ENCODE results near the gene HCAR1.
A peak's percentile ranks its signal among the peaks of the same experiment; 100 is the strongest.

Gene HCAR1

DNA sequence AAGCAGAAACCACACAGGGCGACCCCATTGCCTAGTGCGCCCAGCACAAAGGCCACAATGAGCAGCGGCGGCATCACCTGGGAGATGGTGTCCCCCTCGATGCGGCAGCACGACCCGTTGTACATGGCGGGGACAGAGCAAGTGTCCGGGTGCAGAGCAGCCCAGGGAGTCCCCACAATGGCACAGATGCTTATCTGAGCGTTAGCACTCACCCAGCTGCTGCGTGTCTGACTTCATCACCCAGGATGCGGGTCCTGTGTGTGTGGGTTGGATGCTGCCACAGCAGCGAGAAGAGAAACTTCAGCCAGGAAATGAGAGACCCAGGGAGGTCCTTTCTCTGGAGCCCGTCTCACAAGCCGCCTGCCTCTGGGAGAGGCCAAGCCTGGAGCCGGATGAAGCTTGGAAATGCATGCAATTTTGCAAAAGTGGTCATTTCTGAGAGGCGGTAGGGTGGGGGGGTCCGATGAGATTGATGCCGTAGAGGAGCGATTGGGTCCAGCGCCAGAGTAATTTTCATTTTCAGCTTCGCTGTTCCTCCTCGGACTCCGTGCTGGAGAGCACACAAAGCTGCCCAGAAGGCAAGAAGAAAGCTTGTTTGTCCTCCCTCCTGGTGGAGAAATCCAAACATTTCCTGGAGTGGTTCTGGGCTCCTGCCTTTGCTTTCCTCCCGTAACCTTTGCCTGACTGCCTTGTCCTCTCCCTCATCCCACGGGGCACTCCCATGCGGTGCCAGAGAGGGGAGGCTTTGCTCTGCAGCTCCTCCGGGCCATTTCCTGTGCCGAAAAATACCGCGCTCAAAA lies at the start of gene HCAR1:
HCAR1 (minus strand) TSS at position 630 of the 800 bp plus-strand sequence; CDS start at position 125, 505 bp downstream.
- TF ChIP-seq EZH2phosphoT487 (IDR thresholded peaks at IDR 0.05; ENCODE audit: low read depth) (no peak), CTCF (IDR thresholded peaks at IDR 0.05; ENCODE audit: low read depth, low read length) (no peak)
- Histone ChIP-seq H3K79me2 (ENCODE audit: low read length) (no peaks in the 10 kb centered on the region), H3K27me3 (ENCODE audit: low read depth, low read length) (peaks cover 40% of the 10 kb centered on the region), H2AFZ (ENCODE audit: low read depth, low read length) (no peak within 1 kb of the TSS), H4K20me1 (ENCODE audit: insufficient read depth, low read length) (no peaks in the 10 kb centered on the region), H3K4me2 (ENCODE audit: low read length) (peak within 1 kb of the TSS; percentile 29), H3K27ac (ENCODE audit: low read length) (no peak within 1 kb of the TSS), H3K9ac (ENCODE audit: low read length) (no peak within 1 kb of the TSS), H3K9me3 (ENCODE audit: insufficient read depth, low read length) (no peaks in the 10 kb centered on the region), H3K36me3 (replicated peaks; ENCODE audit: low read depth, low read length) (no peaks in the 10 kb centered on the region), H3K4me1 (ENCODE audit: low read length) (peaks cover 22% of the 10 kb centered on the region), H3K4me3 (ENCODE audit: low read length) (peak within 1 kb of the TSS; percentile 25)

- H3K4me1 ChIP-seq (ENCODE audit: low read length) = peaks cover 8% of the 10 kb centered on the region
- no peak overlapping the region for H3K27ac ChIP-seq (ENCODE audit: low read length)
- H3K36me3 ChIP-seq (replicated peaks; ENCODE audit: low read depth, low read length) = peaks cover 59% of the 10 kb centered on the region
- H3K4me3 ChIP-seq (ENCODE audit: low read length) = no peak overlapping the region
- H3K27me3 ChIP-seq (ENCODE audit: low read depth, low read length) = no peaks in the 10 kb centered on the region
- H3K79me2 ChIP-seq (ENCODE audit: low read length) = peaks cover 29% of the 10 kb centered on the region
- H3K9me3 ChIP-seq (ENCODE audit: insufficient read depth, low read length) = no peaks in the 10 kb centered on the region
- no peak overlapping the region for H2AFZ ChIP-seq (ENCODE audit: low read depth, low read length)
- H3K9ac ChIP-seq (ENCODE audit: low read length) = no peak overlapping the region
- H3K4me2 ChIP-seq (ENCODE audit: low read length) = no peak overlapping the region
- no peak for TF ChIP-seq CTCF (IDR thresholded peaks at IDR 0.05; ENCODE audit: low read depth, low read length)
- TF ChIP-seq EZH2phosphoT487 (IDR thresholded peaks at IDR 0.05; ENCODE audit: low read depth) = no peak
- H4K20me1 ChIP-seq (ENCODE audit: insufficient read depth, low read length) = 0 out of 2 replicates have a peak, but pooled peaks cover 3% of the 10 kb centered on the region
Measured at GRCh38 chr12:122757568-122757967, 26.9 kb upstream of the HCAR1 start.

DNA sequence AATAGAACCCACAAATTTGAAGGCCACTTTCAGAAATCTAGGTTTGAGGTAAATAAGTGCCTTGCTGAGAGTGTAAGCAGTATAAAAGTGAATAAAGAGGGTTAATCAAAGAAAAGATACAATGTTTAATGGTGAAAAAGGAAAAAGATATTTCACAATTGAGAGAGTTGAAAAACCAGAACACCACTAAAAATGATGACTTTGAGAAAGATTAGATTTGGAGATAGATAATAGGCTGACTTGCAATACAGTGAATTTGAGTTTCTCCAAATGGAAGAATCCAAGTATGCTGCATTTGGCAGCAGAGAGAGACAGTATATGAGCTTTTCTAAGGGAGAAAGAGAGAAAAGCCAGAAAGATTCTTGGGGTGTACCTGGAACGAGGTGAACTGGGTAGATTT lies 24.1 kb upstream of the HCAR1 start:
- H3K36me3 ChIP-seq (replicated peaks; ENCODE audit: low read depth, low read length) = peaks cover 44% of the 10 kb centered on the region
- TF ChIP-seq EZH2phosphoT487 (IDR thresholded peaks at IDR 0.05; ENCODE audit: low read depth) = no peak
- no peak for TF ChIP-seq CTCF (IDR thresholded peaks at IDR 0.05; ENCODE audit: low read depth, low read length)
- no peak overlapping the region for H3K9ac ChIP-seq (ENCODE audit: low read length)
- no peak overlapping the region for H3K27ac ChIP-seq (ENCODE audit: low read length)
- H4K20me1 ChIP-seq (ENCODE audit: insufficient read depth, low read length) = 0 out of 2 replicates have a peak, but pooled peaks cover 3% of the 10 kb centered on the region
- peaks cover 18% of the 10 kb centered on the region for H3K4me1 ChIP-seq (ENCODE audit: low read length)
- H3K79me2 ChIP-seq (ENCODE audit: low read length) = peaks cover 21% of the 10 kb centered on the region
- no peaks in the 10 kb centered on the region for H3K9me3 ChIP-seq (ENCODE audit: insufficient read depth, low read length)
- no peaks in the 10 kb centered on the region for H3K27me3 ChIP-seq (ENCODE audit: low read depth, low read length)
- no peak overlapping the region for H3K4me3 ChIP-seq (ENCODE audit: low read length)
- H2AFZ ChIP-seq (ENCODE audit: low read depth, low read length) = no peak overlapping the region
- H3K4me2 ChIP-seq (ENCODE audit: low read length) = no peak overlapping the region

DNA sequence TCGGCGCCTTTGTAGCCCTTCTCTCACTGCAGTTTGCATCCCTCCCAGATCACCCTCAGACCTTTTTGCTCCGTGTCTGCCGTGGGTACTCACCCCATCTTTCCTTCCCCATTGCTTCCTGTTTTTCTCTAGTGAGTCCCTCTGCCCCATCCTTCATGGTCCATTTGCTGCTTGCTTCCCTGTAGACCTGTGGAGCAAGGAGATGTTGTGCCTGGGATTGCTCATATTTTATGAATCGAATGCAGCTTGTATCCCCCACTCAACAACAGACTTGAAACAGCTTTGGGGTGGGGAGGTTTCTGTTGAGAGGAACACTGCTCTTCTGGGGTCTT lies 22.6 kb upstream of the HCAR1 start:
- H3K4me3 ChIP-seq (ENCODE audit: low read length) = peak overlapping the region; percentile 94
- H4K20me1 ChIP-seq (ENCODE audit: insufficient read depth, low read length) = no peaks in the 10 kb centered on the region
- peaks cover 18% of the 10 kb centered on the region for H3K4me1 ChIP-seq (ENCODE audit: low read length)
- peaks cover 33% of the 10 kb centered on the region for H3K36me3 ChIP-seq (replicated peaks; ENCODE audit: low read depth, low read length)
- peak overlapping the region; percentile 94 for H3K4me2 ChIP-seq (ENCODE audit: low read length)
- H2AFZ ChIP-seq (ENCODE audit: low read depth, low read length) = 0 out of 2 replicates have a peak overlapping the region, but pooled peaks have one; percentile 66
- no peaks in the 10 kb centered on the region for H3K9me3 ChIP-seq (ENCODE audit: insufficient read depth, low read length)
- peaks cover 19% of the 10 kb centered on the region for H3K79me2 ChIP-seq (ENCODE audit: low read length)
- TF ChIP-seq CTCF (IDR thresholded peaks at IDR 0.05; ENCODE audit: low read depth, low read length) = no peak
- TF ChIP-seq EZH2phosphoT487 (IDR thresholded peaks at IDR 0.05; ENCODE audit: low read depth) = no peak
- peak overlapping the region; percentile 45 for H3K27ac ChIP-seq (ENCODE audit: low read length)
- peak overlapping the region; percentile 87 for H3K9ac ChIP-seq (ENCODE audit: low read length)
- H3K27me3 ChIP-seq (ENCODE audit: low read depth, low read length) = no peaks in the 10 kb centered on the region

Data from OCI-LY3 (cell line).